ENCODE measurements around the gene NMRAL1. TPM values are rescaled to one million over a fixed set of nuclear protein-coding genes. Genes with fewer than 3 reads are reported as not detected.

The NMRAL1 gene
- total and polyA plus RNA-seq, 2 experiments from 2014 or later, result 50.7 to 61.7 TPM

DNA sequence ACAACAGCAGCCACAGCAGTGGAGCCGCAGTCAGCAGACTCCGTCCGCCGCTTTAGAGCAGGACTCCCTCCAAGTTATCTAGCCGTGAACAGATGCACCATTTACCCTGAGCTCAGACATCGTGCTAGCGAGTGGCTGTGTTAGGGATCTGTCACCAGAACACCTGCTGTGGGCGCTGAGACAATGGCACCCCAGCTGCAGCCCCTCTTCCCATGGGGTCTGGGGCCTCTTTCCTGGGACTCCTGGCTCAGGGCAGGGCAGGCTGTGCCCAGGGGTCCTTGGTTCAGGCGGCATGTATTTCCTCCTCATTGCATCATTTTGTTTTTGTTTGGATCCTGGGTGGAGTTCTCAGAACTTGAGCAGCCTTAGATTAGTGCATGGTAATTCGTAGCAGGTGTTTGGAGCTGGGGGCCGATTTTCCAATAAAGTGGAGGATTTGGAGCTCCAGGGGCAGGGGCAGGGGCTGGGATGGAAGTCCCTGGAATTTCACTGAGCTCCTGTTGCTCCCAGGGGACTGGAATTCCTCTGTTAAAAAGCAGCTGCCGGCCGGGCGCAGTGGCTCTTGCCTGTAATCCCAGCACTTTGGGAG lies 23.4 kb downstream of the NMRAL1 start:
- no peak for ATAC-seq
- no peak overlapping the region for H3K4me3 Mint-ChIP-seq
- no peaks in the 10 kb centered on the region for H3K9me3 Mint-ChIP-seq
- H3K4me1 Mint-ChIP-seq, result peaks cover 4% of the 10 kb centered on the region; the same call in 1 of the 3 replicates
- Histone ChIP-seq H3K36me3 (ENCODE audit: insufficient read depth) (peaks cover 24% of the 10 kb centered on the region), H3K27ac (ENCODE audit: low read depth) (no peak overlapping the region), H3K4me1 (ENCODE audit: insufficient read depth) (no peaks in the 10 kb centered on the region), H3K9me2 (ENCODE audit: insufficient read depth) (no peaks in the 10 kb centered on the region), H2AFZ (no peak overlapping the region), H3K4me3 (no peak overlapping the region), H3K27me3 (ENCODE audit: insufficient read depth) (no peaks in the 10 kb centered on the region), H4K20me1 (replicated peaks; ENCODE audit: insufficient read depth) (peaks cover 10% of the 10 kb centered on the region), H3K4me2 (no peak overlapping the region), H3F3A (replicated peaks; ENCODE audit: low read depth) (peaks cover 9% of the 10 kb centered on the region; the same call in 1 of the 2 replicates), H3K79me2 (replicated peaks; ENCODE audit: insufficient read depth) (no peaks in the 10 kb centered on the region)
- H3K27me3 Mint-ChIP-seq (ENCODE audit: insufficient read depth, low read depth, poor library complexity), result peaks cover 11% of the 10 kb centered on the region
- H3K27ac Mint-ChIP-seq, result peak overlapping the region; percentile 22
- peaks cover 71% of the 10 kb centered on the region for H3K36me3 Mint-ChIP-seq (ENCODE audit: low read depth)
- peak; percentile 8 for DNase-seq (ENCODE audit: low spot score)
- TF ChIP-seq EZH2 (IDR thresholded peaks at IDR 0.05; ENCODE audit: low read depth, unreplicated experiment) (no peak), ZNF331 (CRISPR knock-in tag; IDR thresholded peaks at IDR 0.05; ENCODE audit: low read depth) (no peak), STAT1 (IDR thresholded peaks at IDR 0.05; ENCODE audit: unreplicated experiment) (no peak), NANOG (IDR thresholded peaks at IDR 0.05; ENCODE audit: borderline replicate concordance) (no peak), JUNB (IDR thresholded peaks at IDR 0.05; ENCODE audit: unreplicated experiment) (no peak), EZH2phosphoT487 (IDR thresholded peaks at IDR 0.05; ENCODE audit: unreplicated experiment) (no peak), CREB1 (CRISPR knock-in tag; IDR thresholded peaks at IDR 0.05; ENCODE audit: low read depth) (no peak), ZNF114 (CRISPR knock-in tag; IDR thresholded peaks at IDR 0.05) (no peak), POLR2AphosphoS5 (IDR thresholded peaks at IDR 0.05; ENCODE audit: low read depth) (no peak)
- TF ChIP-seq, protein P1, sequence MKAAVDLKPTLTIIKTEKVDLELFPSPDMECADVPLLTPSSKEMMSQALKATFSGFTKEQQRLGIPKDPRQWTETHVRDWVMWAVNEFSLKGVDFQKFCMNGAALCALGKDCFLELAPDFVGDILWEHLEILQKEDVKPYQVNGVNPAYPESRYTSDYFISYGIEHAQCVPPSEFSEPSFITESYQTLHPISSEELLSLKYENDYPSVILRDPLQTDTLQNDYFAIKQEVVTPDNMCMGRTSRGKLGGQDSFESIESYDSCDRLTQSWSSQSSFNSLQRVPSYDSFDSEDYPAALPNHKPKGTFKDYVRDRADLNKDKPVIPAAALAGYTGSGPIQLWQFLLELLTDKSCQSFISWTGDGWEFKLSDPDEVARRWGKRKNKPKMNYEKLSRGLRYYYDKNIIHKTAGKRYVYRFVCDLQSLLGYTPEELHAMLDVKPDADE (IDR thresholded peaks at IDR 0.05), result no peak
- TF ChIP-seq, protein P2, sequence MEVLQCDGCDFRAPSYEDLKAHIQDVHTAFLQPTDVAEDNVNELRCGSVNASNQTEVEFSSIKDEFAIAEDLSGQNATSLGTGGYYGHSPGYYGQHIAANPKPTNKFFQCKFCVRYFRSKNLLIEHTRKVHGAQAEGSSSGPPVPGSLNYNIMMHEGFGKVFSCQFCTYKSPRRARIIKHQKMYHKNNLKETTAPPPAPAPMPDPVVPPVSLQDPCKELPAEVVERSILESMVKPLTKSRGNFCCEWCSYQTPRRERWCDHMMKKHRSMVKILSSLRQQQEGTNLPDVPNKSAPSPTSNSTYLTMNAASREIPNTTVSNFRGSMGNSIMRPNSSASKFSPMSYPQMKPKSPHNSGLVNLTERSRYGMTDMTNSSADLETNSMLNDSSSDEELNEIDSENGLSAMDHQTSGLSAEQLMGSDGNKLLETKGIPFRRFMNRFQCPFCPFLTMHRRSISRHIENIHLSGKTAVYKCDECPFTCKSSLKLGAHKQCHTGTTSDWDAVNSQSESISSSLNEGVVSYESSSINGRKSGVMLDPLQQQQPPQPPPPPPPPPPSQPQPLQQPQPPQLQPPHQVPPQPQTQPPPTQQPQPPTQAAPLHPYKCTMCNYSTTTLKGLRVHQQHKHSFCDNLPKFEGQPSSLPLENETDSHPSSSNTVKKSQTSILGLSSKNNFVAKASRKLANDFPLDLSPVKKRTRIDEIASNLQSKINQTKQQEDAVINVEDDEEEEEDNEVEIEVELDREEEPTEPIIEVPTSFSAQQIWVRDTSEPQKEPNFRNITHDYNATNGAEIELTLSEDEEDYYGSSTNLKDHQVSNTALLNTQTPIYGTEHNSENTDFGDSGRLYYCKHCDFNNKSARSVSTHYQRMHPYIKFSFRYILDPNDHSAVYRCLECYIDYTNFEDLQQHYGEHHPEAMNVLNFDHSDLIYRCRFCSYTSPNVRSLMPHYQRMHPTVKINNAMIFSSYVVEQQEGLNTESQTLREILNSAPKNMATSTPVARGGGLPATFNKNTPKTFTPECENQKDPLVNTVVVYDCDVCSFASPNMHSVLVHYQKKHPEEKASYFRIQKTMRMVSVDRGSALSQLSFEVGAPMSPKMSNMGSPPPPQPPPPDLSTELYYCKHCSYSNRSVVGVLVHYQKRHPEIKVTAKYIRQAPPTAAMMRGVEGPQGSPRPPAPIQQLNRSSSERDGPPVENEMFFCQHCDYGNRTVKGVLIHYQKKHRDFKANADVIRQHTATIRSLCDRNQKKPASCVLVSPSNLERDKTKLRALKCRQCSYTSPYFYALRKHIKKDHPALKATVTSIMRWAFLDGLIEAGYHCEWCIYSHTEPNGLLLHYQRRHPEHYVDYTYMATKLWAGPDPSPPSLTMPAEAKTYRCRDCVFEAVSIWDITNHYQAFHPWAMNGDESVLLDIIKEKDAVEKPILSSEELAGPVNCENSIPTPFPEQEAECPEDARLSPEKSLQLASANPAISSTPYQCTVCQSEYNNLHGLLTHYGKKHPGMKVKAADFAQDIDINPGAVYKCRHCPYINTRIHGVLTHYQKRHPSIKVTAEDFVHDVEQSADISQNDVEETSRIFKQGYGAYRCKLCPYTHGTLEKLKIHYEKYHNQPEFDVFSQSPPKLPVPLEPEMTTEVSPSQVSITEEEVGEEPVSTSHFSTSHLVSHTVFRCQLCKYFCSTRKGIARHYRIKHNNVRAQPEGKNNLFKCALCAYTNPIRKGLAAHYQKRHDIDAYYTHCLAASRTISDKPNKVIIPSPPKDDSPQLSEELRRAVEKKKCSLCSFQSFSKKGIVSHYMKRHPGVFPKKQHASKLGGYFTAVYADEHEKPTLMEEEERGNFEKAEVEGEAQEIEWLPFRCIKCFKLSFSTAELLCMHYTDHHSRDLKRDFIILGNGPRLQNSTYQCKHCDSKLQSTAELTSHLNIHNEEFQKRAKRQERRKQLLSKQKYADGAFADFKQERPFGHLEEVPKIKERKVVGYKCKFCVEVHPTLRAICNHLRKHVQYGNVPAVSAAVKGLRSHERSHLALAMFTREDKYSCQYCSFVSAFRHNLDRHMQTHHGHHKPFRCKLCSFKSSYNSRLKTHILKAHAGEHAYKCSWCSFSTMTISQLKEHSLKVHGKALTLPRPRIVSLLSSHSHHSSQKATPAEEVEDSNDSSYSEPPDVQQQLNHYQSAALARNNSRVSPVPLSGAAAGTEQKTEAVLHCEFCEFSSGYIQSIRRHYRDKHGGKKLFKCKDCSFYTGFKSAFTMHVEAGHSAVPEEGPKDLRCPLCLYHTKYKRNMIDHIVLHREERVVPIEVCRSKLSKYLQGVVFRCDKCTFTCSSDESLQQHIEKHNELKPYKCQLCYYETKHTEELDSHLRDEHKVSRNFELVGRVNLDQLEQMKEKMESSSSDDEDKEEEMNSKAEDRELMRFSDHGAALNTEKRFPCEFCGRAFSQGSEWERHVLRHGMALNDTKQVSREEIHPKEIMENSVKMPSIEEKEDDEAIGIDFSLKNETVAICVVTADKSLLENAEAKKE (CRISPR knock-in tag; IDR thresholded peaks at IDR 0.05), result no peak
- TF ChIP-seq, protein P3, sequence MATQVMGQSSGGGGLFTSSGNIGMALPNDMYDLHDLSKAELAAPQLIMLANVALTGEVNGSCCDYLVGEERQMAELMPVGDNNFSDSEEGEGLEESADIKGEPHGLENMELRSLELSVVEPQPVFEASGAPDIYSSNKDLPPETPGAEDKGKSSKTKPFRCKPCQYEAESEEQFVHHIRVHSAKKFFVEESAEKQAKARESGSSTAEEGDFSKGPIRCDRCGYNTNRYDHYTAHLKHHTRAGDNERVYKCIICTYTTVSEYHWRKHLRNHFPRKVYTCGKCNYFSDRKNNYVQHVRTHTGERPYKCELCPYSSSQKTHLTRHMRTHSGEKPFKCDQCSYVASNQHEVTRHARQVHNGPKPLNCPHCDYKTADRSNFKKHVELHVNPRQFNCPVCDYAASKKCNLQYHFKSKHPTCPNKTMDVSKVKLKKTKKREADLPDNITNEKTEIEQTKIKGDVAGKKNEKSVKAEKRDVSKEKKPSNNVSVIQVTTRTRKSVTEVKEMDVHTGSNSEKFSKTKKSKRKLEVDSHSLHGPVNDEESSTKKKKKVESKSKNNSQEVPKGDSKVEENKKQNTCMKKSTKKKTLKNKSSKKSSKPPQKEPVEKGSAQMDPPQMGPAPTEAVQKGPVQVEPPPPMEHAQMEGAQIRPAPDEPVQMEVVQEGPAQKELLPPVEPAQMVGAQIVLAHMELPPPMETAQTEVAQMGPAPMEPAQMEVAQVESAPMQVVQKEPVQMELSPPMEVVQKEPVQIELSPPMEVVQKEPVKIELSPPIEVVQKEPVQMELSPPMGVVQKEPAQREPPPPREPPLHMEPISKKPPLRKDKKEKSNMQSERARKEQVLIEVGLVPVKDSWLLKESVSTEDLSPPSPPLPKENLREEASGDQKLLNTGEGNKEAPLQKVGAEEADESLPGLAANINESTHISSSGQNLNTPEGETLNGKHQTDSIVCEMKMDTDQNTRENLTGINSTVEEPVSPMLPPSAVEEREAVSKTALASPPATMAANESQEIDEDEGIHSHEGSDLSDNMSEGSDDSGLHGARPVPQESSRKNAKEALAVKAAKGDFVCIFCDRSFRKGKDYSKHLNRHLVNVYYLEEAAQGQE (IDR thresholded peaks at IDR 0.05; ENCODE audit: unreplicated experiment), result no peak
- TF ChIP-seq, protein P4, sequence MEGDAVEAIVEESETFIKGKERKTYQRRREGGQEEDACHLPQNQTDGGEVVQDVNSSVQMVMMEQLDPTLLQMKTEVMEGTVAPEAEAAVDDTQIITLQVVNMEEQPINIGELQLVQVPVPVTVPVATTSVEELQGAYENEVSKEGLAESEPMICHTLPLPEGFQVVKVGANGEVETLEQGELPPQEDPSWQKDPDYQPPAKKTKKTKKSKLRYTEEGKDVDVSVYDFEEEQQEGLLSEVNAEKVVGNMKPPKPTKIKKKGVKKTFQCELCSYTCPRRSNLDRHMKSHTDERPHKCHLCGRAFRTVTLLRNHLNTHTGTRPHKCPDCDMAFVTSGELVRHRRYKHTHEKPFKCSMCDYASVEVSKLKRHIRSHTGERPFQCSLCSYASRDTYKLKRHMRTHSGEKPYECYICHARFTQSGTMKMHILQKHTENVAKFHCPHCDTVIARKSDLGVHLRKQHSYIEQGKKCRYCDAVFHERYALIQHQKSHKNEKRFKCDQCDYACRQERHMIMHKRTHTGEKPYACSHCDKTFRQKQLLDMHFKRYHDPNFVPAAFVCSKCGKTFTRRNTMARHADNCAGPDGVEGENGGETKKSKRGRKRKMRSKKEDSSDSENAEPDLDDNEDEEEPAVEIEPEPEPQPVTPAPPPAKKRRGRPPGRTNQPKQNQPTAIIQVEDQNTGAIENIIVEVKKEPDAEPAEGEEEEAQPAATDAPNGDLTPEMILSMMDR (conservative IDR thresholded peaks at IDR 0.05; ENCODE audit: low read depth in 2 of 2), result no peak

Measured in GM23338 (cell line).